HepG2 (cell line): ENCODE measurements around the gene RBM25. TPM values are rescaled to one million over a fixed set of nuclear protein-coding genes. Genes with fewer than 3 reads are reported as not detected.
A peak's percentile ranks its signal among the peaks of the same experiment; 100 is the strongest.

Experiments used
- AKAP8 ChIP-seq: sonication (generic); formaldehyde crosslinking; IDR thresholded peaks from 2 replicates; pipeline ENCODE4 v1.5.1; 2020; ENCODE audit warnings: mild to moderate bottlenecking, missing genetic modification reagents
- ARNTL ChIP-seq: sonication (generic); formaldehyde crosslinking; IDR thresholded peaks from 2 replicates; pipeline ENCODE4 v1.4.0; 2020; ENCODE audit warnings: mild to moderate bottlenecking, missing genetic modification reagents
- BCL3 ChIP-seq: sonication (generic); formaldehyde crosslinking; IDR thresholded peaks from 2 replicates; pipeline ENCODE4 v1.5.1; 2020; ENCODE audit warnings: mild to moderate bottlenecking, missing genetic modification reagents, moderate library complexity
- CBX1 ChIP-seq: IDR thresholded peaks from one replicate; pipeline ENCODE4 v1.6.1; 2016; ENCODE audit warnings: antibody characterized with exemption, low read depth
- DDIT3 ChIP-seq: sonication (generic); formaldehyde crosslinking; IDR thresholded peaks from 2 replicates; pipeline ENCODE4 v1.4.0; 2020; ENCODE audit warnings: mild to moderate bottlenecking, missing genetic modification reagents
- FOXM1 ChIP-seq: sonication (generic); formaldehyde crosslinking; IDR thresholded peaks from 2 replicates; pipeline ENCODE4 v1.5.0; 2020; ENCODE audit warnings: missing genetic modification reagents
- HNRNPUL1 ChIP-seq: fragments of 200-400 bp; formaldehyde crosslinking; IDR thresholded peaks from 2 replicates; pipeline ENCODE4 v1.6.1; 2017; ENCODE audit warnings: low read depth, mild to moderate bottlenecking, low read length, moderate library complexity
- KDM5A ChIP-seq: fragments of 200-600 bp; sonication (generic); IDR thresholded peaks from 2 replicates; pipeline ENCODE4 v1.7.0; 2018; ENCODE audit warnings: antibody characterized with exemption, mild to moderate bottlenecking, low read length, borderline replicate concordance
- MIER3 ChIP-seq: IDR thresholded peaks from 2 replicates; pipeline ENCODE4 v1.6.1; 2016; ENCODE audit warnings: missing compliant biosample characterization, borderline replicate concordance
- NFIC ChIP-seq: IDR thresholded peaks from 2 replicates; pipeline ENCODE4 v1.6.1; 2012; ENCODE audit warnings: mild to moderate bottlenecking, low read length, inconsistent platforms
- RBFOX2 ChIP-seq: fragments of 200-400 bp; formaldehyde crosslinking; IDR thresholded peaks from 2 replicates; pipeline ENCODE4 v1.6.1; 2017; ENCODE audit warnings: low read depth, mild to moderate bottlenecking, low read length
- RBM22 ChIP-seq: fragments of 200-400 bp; formaldehyde crosslinking; optimal IDR thresholded peaks from 2 replicates; pipeline ENCODE3; 2017; ENCODE audit warnings: mild to moderate bottlenecking, low read length, moderate library complexity
- ZBTB4 ChIP-seq: sonication (generic); formaldehyde crosslinking; IDR thresholded peaks from 2 replicates; pipeline ENCODE4 v1.4.0; 2020; ENCODE audit warnings: missing genetic modification reagents, mild to moderate bottlenecking, borderline replicate concordance
- ZFP82 ChIP-seq: sonication (generic); formaldehyde crosslinking; IDR thresholded peaks from 2 replicates; pipeline ENCODE4 v1.5.1; 2020; ENCODE audit warnings: mild to moderate bottlenecking, missing genetic modification reagents, borderline replicate concordance
- ZKSCAN8 ChIP-seq: IDR thresholded peaks from 2 replicates; pipeline ENCODE4 v1.6.1; 2016; ENCODE audit warnings: borderline replicate concordance, missing genetic modification reagents, missing compliant biosample characterization
- ZNF232 ChIP-seq: sonication (generic); formaldehyde crosslinking; IDR thresholded peaks from 2 replicates; pipeline ENCODE4 v1.4.0; 2020; ENCODE audit warnings: missing genetic modification reagents, borderline replicate concordance
- ZNF446 ChIP-seq: sonication (generic); formaldehyde crosslinking; IDR thresholded peaks from 2 replicates; pipeline ENCODE4 v1.5.0; 2020; ENCODE audit warnings: mild to moderate bottlenecking, missing genetic modification reagents
- ZNF451 ChIP-seq: sonication (generic); formaldehyde crosslinking; IDR thresholded peaks from 2 replicates; pipeline ENCODE4 v1.5.0; 2020; ENCODE audit warnings: mild to moderate bottlenecking, missing genetic modification reagents
- ZNF577 ChIP-seq: sonication (generic); formaldehyde crosslinking; IDR thresholded peaks from 2 replicates; pipeline ENCODE4 v1.4.0; 2020; ENCODE audit warnings: mild to moderate bottlenecking, low read depth, missing genetic modification reagents, borderline replicate concordance
- polyA plus RNA-seq, 8 experiments: library from polyadenylated mRNA; depleted of rRNA in 3 of 8; stranded (reverse) in 7 of 8; unstranded in 1 of 8; fragments of >200 nt; fragmentation: Illumina TruSeq in 4 of 8; extraction: Trizol in 4 of 8; gene quantifications; 2 replicates each; pipeline versions ENCODE4 v1.2.1 to v1.2.3, GENCODE V29; 2011 to 2016; ENCODE audit warnings: low read depth in 4 of 8, missing spikeins in 1 of 8, mixed read lengths in 1 of 8; ENCODE audit not compliant: insufficient read depth in 1 of 8
- total RNA-seq, 5 experiments: library from RNA; depleted of rRNA; stranded (reverse); fragments of >200 nt; fragmentation: Illumina TruSeq; extraction: Trizol; gene quantifications; 2 replicates each; pipeline ENCODE4 v1.2.3, GENCODE V29; 2016; ENCODE audit warnings: low read depth in 1 of 5
- TF ChIP-seq, protein P1 (sequence below): sonication (generic); formaldehyde crosslinking; IDR thresholded peaks from 2 replicates; pipeline ENCODE4 v1.9.0; 2021; ENCODE audit warnings: missing genetic modification reagents, borderline replicate concordance
- TF ChIP-seq, protein P2 (sequence below): sonication (generic); formaldehyde crosslinking; IDR thresholded peaks from 2 replicates; pipeline ENCODE4 v1.4.0; 2020; ENCODE audit warnings: missing genetic modification reagents; ENCODE audit errors: not compliant biosample characterization

RBM25 gene
- total and polyA plus RNA-seq, 2 of the 13 experiments (the other 11 are each of a cell fraction or from before 2014, with no cell fraction given), result 34.1 to 65.9 TPM

GRCh38 chr14:73058224-73058921 lies at the start of gene RBM25 (continued):
- TF ChIP-seq ZNF577 (CRISPR knock-in tag) (no peak), NFIC (0 out of 2 replicates have a peak, but pooled peaks have one; percentile 56), FOXM1 (no peak), ZBTB4 (no peak; the same call in 1 of the 2 replicates), RBM22 (no peak), AKAP8 (CRISPR knock-in tag) (no peak; the same call in 1 of the 2 replicates), KDM5A (peak; percentile 70), ZNF232 (CRISPR knock-in tag) (peak; percentile 69; the same call in 1 of the 2 replicates), BCL3 (CRISPR knock-in tag) (no peak; the same call in 1 of the 2 replicates), ZKSCAN8 (CRISPR knock-in tag) (peak; percentile 70; the same call in 1 of the 2 replicates), DDIT3 (CRISPR knock-in tag) (no peak), RBFOX2 (peak; percentile 94), ZNF446 (CRISPR knock-in tag) (no peak), ZNF451 (CRISPR knock-in tag) (peak; percentile 73; the same call in 1 of the 2 replicates), CBX1 (peak; percentile 67), ZFP82 (CRISPR knock-in tag) (no peak), ARNTL (no peak), MIER3 (CRISPR knock-in tag) (peak; percentile 75; the same call in 1 of the 2 replicates), HNRNPUL1 (no peak)
- TF ChIP-seq, protein P1, sequence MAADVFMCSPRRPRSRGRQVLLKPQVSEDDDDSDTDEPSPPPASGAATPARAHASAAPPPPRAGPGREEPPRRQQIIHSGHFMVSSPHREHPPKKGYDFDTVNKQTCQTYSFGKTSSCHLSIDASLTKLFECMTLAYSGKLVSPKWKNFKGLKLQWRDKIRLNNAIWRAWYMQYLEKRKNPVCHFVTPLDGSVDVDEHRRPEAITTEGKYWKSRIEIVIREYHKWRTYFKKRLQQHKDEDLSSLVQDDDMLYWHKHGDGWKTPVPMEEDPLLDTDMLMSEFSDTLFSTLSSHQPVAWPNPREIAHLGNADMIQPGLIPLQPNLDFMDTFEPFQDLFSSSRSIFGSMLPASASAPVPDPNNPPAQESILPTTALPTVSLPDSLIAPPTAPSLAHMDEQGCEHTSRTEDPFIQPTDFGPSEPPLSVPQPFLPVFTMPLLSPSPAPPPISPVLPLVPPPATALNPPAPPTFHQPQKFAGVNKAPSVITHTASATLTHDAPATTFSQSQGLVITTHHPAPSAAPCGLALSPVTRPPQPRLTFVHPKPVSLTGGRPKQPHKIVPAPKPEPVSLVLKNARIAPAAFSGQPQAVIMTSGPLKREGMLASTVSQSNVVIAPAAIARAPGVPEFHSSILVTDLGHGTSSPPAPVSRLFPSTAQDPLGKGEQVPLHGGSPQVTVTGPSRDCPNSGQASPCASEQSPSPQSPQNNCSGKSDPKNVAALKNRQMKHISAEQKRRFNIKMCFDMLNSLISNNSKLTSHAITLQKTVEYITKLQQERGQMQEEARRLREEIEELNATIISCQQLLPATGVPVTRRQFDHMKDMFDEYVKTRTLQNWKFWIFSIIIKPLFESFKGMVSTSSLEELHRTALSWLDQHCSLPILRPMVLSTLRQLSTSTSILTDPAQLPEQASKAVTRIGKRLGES (CRISPR knock-in tag), result peak; percentile 34; the same call in 1 of the 2 replicates
- TF ChIP-seq, protein P2, sequence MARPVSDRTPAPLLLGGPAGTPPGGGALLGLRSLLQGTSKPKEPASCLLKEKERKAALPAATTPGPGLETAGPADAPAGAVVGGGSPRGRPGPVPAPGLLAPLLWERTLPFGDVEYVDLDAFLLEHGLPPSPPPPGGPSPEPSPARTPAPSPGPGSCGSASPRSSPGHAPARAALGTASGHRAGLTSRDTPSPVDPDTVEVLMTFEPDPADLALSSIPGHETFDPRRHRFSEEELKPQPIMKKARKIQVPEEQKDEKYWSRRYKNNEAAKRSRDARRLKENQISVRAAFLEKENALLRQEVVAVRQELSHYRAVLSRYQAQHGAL (CRISPR knock-in tag), result no peak
